Measurements from ENCODE around the gene CACNA1C.

CACNA1C gene

DNA sequence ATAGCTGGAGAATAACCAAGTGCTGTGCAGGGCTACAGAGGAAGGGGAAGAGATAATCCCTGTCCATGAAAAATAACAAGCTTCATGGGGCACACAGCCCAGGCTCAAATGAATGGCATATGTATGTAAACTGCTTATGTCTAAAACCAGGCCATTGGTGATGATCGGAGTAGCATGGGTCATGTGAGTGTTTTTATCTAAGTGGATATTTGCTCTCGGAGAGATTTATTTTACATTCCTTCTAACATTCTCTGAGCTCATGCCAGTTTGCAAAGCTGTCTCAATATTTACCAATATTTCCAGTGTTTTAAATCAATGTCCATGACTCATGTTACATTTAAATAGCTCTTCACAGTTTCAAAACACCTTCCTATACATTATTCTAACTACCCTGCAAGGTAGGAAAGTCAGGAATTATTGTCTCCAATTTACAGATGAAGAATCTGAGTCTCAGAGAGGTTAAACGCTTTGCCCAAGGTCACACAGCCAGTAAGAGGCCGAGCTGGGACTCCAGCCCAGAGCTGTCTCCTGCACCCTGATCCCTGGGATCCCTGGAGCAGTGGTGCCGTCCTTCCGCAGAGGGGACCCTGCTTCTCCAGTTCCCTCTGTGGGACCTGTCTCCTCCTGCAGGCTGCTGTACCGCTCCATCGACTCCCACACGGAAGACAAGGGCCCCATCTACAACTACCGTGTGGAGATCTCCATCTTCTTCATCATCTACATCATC lies 555.3 kb downstream of the CACNA1C start:
- DNase-seq (ENCODE audit: low read depth in 2 of 2, low spot score in 1 of 2): no peak

GRCh38 chr12:2608608-2608945 lies 555.8 kb downstream of the CACNA1C start:
- no peak for DNase-seq (ENCODE audit: low read depth in 2 of 2, low spot score in 1 of 2)

DNA sequence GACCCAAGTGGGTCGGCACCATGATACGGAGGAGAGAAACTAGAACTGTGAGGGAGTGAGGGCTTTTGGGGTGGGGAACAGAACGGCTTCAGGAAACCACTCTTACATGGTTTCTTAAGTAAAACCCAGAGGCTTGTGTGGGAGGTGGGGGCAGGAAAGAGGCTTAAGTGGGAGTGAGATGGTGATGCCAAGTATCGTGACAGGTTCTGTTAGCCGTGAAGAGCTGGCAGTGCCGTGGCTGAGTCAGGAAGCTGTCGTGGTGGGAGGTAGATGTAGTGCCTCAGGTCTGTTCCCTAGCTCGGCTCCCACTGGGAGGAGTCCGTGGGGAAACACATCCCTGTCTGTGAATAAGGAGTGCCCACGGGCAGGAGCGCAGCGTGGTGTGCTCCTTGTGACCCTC lies 556.2 kb downstream of the CACNA1C start:
- no peak for DNase-seq (ENCODE audit: low read depth in 2 of 2, low spot score in 1 of 2)

GRCh38 chr12:2610358-2610757 lies 557.6 kb downstream of the CACNA1C start:
- no peak for DNase-seq (ENCODE audit: low read depth in 2 of 2, low spot score in 1 of 2)

GRCh38 chr12:2613326-2614073 lies 560.7 kb downstream of the CACNA1C start:
- DNase-seq (ENCODE audit: low read depth in 2 of 2, low spot score in 1 of 2): no peak

GRCh38 chr12:2614341-2614740 lies 561.6 kb downstream of the CACNA1C start:
- no peak for DNase-seq (ENCODE audit: low read depth in 2 of 2, low spot score in 1 of 2)

- DNase-seq (ENCODE audit: low read depth in 2 of 2, low spot score in 1 of 2): no peak
Observed at GRCh38 chr12:2615665-2616402, 563.0 kb downstream of the CACNA1C start.

DNA sequence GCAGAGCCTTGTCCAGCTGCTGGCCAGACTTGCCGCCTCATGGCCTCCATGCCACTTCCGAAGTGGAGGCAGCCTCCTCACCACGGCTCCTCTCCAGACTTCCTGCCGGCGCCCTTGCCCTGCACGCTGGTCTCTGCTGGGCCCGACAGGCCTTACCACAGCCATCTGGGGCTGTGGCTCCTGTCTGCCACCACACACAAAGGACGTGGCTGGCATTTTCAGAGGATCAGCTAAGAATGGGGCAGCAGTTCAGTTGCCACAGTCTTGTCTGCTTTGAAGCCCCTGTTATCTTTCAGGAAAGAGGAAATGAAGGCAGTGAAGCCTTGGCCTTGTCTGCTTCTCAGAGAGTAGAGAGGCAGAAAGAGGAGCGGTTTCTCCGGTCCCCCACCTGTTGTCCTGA lies 564.0 kb downstream of the CACNA1C start:
- DNase-seq (ENCODE audit: low read depth in 2 of 2, low spot score in 1 of 2): no peak

- no peak for DNase-seq (ENCODE audit: low read depth in 2 of 2, low spot score in 1 of 2)
Observed at GRCh38 chr12:2617365-2617764, 564.6 kb downstream of the CACNA1C start.

GRCh38 chr12:2618291-2618995 lies 565.7 kb downstream of the CACNA1C start:
- DNase-seq (ENCODE audit: low read depth in 2 of 2, low spot score in 1 of 2): no peak

- no peak for DNase-seq (ENCODE audit: low read depth in 2 of 2, low spot score in 1 of 2)
Observed at GRCh38 chr12:2619136-2619535, 566.3 kb downstream of the CACNA1C start.

DNA sequence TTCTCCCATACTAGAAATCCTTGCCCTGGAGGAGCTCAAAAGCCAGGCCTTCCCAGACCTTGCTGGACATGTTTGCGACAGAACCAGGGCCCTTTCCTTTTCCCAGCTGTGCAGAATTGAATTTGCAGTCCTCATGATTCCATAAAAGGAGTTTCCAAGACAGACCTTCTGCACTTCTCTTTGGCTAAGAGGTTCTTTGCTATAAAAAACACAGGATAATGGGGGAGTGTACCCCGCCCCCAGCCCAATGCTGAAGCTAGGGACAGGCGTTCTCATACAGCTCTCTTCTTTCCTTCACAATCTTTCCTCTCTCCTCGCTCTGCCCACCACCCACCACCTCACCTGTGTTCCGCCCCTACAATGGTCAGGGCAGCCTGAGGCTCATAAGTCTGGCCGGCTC lies 569.7 kb downstream of the CACNA1C start:
- no peak for DNase-seq (ENCODE audit: low read depth in 2 of 2, low spot score in 1 of 2)

DNA sequence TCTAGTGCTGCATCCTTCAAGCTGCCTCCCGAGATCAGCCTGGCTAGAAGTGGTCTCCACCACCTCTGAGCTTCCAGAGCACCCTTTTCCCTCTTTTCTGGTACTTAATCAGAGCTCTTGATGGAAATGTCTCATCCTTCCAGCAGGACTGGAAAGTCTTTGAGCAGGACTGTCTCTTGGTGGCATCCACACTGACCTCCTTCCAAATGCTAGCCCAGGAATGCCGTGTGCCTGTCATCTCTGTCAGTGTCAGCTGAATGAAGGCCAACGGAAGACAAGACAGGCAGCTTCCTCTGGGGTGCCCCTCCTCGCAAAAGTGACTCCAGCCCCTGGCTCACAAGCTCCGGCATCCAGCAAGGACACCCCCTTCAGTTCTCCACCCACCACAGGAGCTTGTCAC lies 570.7 kb downstream of the CACNA1C start:
- no peak for DNase-seq (ENCODE audit: low read depth in 2 of 2, low spot score in 1 of 2)

DNA sequence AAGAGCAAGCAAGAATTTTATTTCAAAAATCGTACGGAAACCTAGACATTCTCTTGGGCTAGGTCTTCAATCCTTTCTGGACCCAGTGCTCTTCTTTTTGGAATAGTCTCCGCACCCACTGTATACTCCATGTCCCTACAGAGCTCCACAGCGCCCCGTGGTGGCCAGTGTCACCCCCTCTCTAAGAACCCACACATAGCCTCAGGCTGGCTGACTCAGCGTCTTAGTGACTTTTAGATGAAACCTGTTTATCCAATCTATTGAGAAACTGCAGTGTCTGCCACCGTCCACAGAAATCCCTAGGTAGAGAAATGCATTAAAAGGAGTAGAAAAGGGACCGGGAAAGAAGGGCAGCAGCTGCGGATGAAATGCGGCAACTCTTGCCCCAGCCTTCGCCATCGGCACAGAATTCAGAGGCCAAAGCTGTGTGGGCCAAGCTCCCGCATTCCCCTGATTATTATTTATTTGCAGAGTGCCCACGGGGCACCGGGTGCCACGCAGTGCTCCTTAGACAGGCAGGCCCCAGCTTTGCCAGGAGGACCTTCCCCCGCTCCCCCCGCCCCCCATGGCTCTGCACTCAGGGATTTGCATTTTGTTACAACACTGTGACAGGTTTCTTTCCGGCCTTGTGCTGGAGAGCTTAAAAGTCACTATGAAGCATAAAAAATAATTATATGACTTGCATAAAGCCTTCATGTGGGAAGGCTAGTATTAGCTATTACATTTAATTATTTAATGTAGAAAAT lies 571.9 kb downstream of the CACNA1C start:
- no peak for DNase-seq (ENCODE audit: low read depth in 2 of 2, low spot score in 1 of 2)

DNA sequence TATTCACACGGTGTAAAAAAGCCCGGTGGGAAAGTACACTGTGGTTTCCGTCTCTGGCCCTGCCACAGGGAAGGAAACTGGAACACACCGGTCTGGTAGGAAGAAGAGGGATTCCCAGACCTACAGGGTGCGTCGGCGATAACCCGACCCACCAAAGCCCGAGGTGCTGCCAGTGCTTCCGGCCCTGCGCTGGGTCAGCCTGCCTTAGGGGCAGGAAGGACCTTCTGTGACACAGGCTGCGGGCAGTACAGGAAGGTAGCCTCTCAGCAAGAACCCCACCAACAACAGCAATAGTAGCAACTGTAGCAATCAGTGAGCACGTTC lies 572.5 kb downstream of the CACNA1C start:
- no peak for DNase-seq (ENCODE audit: low read depth in 2 of 2, low spot score in 1 of 2)

DNA sequence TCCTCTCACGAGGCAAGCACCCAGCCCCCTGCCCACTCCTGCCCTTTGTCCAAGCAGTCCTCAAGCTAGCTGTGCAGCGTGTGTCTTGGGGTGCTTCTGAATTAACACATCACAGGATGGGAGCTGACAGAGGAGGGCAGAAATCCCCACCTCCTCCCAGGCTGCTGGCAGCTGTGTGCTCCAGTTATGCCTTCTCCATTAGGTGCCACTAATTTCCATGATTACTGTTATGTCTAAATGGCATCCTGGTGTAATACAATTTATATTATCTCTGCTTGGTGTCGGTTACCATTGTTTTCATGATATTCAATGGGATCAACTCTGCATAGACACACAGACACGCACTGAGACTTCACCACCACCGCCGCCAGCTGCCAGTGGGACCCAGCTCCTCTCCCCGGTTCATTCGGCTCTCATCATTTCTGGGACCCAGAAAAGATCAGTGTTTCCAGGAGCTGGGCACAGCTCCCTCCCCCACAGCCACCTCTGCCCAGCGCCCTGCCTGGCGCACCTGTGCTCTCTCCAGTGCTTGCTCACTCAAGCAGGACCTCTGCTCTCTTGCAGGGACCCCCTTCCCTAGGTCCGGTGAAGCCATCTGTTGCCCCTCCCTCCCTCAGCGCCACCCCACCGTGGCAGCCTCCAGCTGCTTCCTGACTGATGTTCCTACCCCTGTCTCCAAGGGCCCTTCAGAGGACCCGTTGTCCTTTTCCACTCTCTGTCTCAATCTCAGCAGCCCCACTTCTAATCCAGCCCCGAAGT lies 574.5 kb downstream of the CACNA1C start:
- no peak for DNase-seq (ENCODE audit: low read depth in 2 of 2, low spot score in 1 of 2)

DNA sequence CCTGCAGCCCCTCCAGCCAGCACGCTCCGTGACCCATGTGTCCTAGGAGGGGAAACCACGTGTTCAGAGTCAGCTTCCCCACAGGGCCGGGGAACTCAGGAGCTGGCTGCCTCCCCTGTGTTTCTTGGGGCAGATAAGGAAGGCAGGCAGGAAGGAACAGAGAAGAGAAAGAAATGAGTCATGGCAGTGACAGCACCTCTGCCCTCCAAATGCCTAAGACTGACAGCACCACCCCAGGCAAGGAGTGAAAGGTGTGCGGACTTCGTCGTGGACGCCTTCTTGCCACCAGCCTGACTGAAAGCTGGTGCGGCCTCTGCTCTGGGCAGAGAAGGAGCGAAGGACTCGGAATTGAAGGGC lies 575.0 kb downstream of the CACNA1C start:
- DNase-seq (ENCODE audit: low read depth in 2 of 2, low spot score in 1 of 2): no peak

DNA sequence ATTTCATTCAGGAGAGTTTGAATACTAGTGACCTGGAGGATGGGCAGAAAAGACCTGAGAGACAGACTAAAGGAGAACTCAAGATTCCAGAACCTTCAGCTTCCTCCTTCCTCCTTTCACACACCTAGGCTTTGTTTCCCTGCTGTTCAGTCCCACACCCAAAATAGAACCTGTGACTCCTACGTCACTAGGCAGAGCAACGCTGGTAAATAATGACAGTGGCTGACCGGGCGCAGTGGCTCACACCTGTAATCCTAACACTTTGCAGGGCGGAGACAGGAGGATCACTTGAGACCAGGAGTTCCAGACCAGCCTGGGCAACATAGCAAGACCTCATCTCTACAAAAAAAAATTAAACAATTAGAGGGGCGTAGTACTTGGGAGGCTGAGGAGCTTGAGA lies 575.6 kb downstream of the CACNA1C start:
- no peak for DNase-seq (ENCODE audit: low read depth in 2 of 2, low spot score in 1 of 2)

DNA sequence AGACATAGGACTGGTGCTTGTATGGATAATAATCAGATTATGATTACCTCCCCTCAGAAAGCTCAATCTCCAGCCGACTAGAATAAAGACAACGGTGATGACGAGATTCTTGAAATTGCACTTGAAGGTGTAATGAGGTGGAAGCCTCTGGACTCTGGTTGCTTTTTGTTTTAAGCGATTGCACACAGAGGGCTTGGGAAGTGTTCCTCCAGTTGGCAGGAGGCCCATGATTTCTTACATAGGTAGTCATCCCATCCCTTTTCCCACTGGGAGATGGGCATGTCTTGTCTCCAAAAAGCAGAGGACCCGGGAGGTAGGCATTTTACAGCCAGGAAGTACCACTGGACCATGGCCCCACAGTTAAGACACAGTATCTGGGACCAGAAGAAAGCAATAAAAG lies 576.3 kb downstream of the CACNA1C start:
- no peak for DNase-seq (ENCODE audit: low read depth in 2 of 2, low spot score in 1 of 2)

DNA sequence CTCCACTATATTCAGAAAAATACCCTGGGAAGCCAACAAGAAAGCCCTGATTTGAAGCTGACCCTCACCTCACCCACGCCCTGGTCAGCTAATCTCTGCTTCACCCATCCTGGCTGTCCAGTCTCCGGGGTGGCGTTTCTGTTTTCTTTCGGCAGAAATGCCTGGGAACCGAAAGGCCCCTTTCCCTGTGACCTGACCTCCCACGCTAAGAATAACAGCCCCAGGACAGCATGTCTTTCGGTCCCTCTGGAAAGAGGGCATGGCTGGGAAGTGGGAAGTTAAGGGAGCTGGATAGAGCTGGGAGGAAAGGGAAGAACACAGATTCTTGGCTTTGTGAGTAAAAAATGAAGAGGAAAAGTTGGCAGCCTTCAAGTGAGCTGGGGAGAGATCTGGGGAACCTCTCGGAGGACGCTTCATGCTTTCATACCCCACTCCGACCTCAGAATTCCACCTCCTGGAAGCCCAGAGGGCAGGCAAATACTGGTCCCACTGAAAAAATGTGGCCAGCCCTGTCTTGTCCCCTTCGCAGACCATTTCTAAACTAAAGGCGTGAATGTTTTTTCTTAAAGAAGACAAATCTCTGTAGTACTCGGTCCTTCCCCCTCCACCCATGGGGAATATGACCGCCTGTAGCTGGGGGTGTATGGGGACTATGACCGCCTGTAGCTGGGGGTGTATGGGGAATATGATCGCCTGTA lies 579.0 kb downstream of the CACNA1C start:
- no peak for DNase-seq (ENCODE audit: low read depth in 2 of 2, low spot score in 1 of 2)

Measured in stimulated activated CD8-positive, alpha-beta memory T cell treated with anti-CD3 and anti-CD28 coated beads, Interleukin-4, amount 100 ng/mL, for 1 hour (primary cell).